ENCODE data around the gene ELMO1.

GRCh38 chr7:37206192-37206591, 242.5 kb downstream of the ELMO1 start:
- TF ChIP-seq, protein P1, sequence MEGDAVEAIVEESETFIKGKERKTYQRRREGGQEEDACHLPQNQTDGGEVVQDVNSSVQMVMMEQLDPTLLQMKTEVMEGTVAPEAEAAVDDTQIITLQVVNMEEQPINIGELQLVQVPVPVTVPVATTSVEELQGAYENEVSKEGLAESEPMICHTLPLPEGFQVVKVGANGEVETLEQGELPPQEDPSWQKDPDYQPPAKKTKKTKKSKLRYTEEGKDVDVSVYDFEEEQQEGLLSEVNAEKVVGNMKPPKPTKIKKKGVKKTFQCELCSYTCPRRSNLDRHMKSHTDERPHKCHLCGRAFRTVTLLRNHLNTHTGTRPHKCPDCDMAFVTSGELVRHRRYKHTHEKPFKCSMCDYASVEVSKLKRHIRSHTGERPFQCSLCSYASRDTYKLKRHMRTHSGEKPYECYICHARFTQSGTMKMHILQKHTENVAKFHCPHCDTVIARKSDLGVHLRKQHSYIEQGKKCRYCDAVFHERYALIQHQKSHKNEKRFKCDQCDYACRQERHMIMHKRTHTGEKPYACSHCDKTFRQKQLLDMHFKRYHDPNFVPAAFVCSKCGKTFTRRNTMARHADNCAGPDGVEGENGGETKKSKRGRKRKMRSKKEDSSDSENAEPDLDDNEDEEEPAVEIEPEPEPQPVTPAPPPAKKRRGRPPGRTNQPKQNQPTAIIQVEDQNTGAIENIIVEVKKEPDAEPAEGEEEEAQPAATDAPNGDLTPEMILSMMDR (IDR thresholded peaks at IDR 0.05), result no peak
- TF ChIP-seq POLR2A (IDR thresholded peaks at IDR 0.05), result no peak

All from lower leg skin (tissue), 3 donors.